GM21515 (cell line): ENCODE results near the gene GATAD2A.
"Not testable (repeated sequence)": the region's sequence is repeated elsewhere in the genome, so short reads cannot be mapped to it uniquely, and the experiment has no call there.

ENCODE experiments used
- ATAC-seq: cut with Tn5 transposase; IDR thresholded peaks from one replicate; pipeline ENCODE4 v1.9.1; 2021; ENCODE audit not compliant: unreplicated experiment

GATAD2A gene

GRCh38 chr19:19445288-19445687 lies 39.8 kb downstream of the GATAD2A start:
- ATAC-seq: no peak

- no peak for ATAC-seq
Observed at GRCh38 chr19:19445911-19446361, 40.5 kb downstream of the GATAD2A start.

- no peak for ATAC-seq
Observed at GRCh38 chr19:19446655-19447437, 41.4 kb downstream of the GATAD2A start.

- ATAC-seq: no peak
Observed at GRCh38 chr19:19447536-19448237, 42.2 kb downstream of the GATAD2A start.

GRCh38 chr19:19448238-19448544 lies 42.7 kb downstream of the GATAD2A start:
- ATAC-seq: no peak

GRCh38 chr19:19451429-19452242 lies 46.2 kb downstream of the GATAD2A start:
- ATAC-seq: no peak

- no peak for ATAC-seq
Observed at GRCh38 chr19:19452243-19453124, 47.0 kb downstream of the GATAD2A start.

GRCh38 chr19:19453125-19453454 lies 47.6 kb downstream of the GATAD2A start:
- no peak for ATAC-seq

- ATAC-seq: not testable (repeated sequence)
Observed at GRCh38 chr19:19455166-19455919, 49.9 kb downstream of the GATAD2A start.

- no peak for ATAC-seq
Observed at GRCh38 chr19:19457671-19458070, 52.2 kb downstream of the GATAD2A start.

GRCh38 chr19:19458110-19458816 lies 52.8 kb downstream of the GATAD2A start:
- ATAC-seq: no peak

GRCh38 chr19:19459073-19459472 lies 53.6 kb downstream of the GATAD2A start:
- ATAC-seq: no peak

- no peak for ATAC-seq
Observed at GRCh38 chr19:19459707-19460251, 54.3 kb downstream of the GATAD2A start.

- no peak for ATAC-seq
Observed at GRCh38 chr19:19460258-19460731, 54.8 kb downstream of the GATAD2A start.

GRCh38 chr19:19460761-19461265 lies 55.3 kb downstream of the GATAD2A start:
- no peak for ATAC-seq

GRCh38 chr19:19461306-19461670 lies 55.8 kb downstream of the GATAD2A start:
- no peak for ATAC-seq

GRCh38 chr19:19461671-19462622 lies 56.5 kb downstream of the GATAD2A start:
- no peak for ATAC-seq
